HG03558 (cell line): ENCODE measurements around the gene LPCAT2.

ENCODE experiments used
- ATAC-seq: cut with Tn5 transposase; IDR thresholded peaks from one replicate; pipeline ENCODE4 v1.9.1; 2021; ENCODE audit warnings: moderate number of reproducible peaks; ENCODE audit not compliant: unreplicated experiment; ENCODE audit errors: extremely low read depth

The LPCAT2 gene

DNA sequence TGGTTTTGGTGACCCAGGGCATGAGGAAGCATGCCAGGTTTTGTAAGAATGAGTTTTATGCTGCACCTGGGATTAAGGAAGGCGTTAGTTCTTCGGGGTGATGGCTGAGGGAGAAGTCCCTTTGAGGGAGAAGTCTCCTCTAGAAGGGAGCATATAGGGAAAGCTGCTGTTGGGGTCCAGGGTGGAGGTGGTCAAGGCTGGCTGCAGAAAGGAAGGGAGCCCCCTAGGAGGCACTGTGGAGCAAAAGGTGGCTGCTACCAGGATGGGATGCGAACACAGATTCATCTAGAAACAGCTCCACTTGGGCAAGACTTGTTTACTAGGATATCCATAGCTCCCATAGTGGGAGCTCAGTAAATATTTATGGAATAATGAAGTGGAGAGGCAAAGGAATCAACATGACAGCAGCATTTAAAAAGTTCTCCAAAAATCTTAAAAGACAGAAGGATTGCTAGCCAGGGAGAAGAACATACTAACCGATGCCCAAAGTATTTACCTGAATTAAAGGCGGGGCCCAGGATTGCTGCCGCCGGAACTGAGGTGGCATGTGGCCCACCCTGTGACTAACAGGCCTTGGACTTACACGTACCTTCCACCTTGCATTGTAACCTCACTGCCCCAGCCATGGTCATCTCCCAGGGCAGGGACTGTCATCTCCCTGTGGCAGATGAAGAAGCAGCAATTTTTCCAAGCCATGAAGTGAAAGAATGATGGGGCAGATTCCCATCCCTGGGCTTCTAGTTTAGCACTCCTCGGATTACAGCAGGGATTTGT lies 7.1 kb upstream of the LPCAT2 start:
- ATAC-seq, result no peak

DNA sequence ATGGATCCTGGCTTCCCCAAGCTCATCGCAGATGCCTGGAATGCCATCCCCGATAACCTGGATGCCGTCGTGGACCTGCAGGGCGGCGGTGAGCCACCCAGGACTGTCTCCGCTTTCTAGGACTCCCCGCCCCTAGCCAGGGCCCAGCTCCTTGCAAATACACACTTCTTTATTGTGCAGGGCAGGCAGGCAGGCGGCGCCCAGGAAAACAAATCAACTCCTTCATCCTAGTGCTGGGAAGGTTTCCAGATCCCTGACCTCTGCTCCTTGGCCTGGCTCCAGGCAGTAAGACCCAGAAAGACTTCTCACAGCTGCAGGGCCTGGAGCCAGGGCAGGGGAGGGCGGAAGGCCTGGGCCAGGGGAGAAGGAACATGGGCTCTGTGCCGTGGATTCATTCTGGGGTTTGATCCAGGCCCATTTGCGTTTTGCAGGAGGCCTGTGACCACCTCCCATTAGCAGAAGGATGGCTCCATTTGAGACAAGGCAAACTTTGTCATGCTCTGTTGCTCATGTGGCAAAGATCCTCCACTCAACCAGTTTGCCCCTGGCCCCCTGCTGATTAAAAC lies 6.0 kb upstream of the LPCAT2 start:
- no peak for ATAC-seq

DNA sequence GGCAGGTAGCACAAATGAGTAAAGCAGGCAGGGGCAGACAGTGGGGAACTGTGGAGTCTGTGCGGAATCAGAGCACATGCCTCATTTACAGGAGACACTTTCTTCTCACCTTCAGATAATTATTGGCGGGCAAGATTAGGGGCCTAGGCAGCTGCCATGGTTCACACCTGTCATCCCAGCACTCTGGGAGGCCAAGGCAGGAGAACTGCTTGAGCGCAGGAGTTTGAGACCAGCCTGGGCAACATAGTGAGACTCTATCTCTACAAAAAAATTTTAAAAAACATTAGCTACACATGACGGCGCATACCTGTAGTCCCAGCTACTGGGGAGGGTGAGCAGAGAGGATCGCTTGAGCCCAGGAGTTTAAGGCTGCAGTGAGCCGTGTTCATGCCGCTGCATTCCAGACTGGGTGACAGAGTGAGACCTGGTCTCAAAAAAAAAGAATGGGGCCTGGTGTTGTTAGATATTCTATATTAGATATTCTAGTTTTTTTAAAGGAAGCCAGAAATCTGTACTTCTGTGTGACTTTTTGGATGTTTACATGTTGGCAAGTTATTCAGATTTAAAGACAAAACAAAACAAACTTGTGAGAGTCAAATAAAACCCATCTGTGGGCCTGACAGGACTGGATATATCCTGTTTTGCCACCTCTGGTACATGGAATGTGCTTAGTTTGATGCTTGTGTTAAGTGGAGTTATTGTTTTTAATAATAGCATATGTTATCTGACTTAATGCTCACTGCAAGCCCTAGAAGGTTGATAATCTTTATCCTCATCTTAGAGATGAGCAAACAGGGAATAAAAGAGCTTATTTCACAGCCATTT lies 4.9 kb upstream of the LPCAT2 start:
- ATAC-seq, result no peak

DNA sequence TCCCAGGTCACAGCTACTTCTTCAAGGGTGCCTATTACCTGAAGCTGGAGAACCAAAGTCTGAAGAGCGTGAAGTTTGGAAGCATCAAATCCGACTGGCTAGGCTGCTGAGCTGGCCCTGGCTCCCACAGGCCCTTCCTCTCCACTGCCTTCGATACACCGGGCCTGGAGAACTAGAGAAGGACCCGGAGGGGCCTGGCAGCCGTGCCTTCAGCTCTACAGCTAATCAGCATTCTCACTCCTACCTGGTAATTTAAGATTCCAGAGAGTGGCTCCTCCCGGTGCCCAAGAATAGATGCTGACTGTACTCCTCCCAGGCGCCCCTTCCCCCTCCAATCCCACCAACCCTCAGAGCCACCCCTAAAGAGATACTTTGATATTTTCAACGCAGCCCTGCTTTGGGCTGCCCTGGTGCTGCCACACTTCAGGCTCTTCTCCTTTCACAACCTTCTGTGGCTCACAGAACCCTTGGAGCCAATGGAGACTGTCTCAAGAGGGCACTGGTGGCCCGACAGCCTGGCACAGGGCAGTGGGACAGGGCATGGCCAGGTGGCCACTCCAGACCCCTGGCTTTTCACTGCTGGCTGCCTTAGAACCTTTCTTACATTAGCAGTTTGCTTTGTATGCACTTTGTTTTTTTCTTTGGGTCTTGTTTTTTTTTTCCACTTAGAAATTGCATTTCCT lies 3.4 kb upstream of the LPCAT2 start:
- no peak for ATAC-seq

DNA sequence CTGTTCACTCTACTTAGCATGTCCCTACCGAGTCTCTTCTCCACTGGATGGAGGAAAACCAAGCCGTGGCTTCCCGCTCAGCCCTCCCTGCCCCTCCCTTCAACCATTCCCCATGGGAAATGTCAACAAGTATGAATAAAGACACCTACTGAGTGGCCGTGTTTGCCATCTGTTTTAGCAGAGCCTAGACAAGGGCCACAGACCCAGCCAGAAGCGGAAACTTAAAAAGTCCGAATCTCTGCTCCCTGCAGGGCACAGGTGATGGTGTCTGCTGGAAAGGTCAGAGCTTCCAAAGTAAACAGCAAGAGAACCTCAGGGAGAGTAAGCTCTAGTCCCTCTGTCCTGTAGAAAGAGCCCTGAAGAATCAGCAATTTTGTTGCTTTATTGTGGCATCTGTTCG lies 2.8 kb upstream of the LPCAT2 start:
- no peak for ATAC-seq

DNA sequence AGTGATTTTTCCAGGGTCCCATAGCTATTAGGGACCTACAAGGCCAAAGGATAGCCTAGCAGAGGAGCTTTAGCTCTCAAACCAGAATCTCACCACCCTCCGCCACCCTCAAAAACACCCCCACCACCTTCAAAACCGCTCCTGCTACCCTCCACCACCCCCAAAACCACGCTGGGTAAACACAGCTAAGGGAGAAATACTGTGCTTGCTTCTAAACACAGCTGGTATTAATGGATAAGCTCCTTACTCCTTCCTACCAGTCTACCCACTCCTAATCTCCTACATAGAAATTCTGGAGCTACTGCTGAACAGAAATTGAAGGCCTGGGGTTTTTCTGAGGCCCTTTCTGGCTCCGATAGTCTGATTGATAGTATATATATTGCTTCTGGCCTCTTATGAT lies 2.2 kb upstream of the LPCAT2 start:
- no peak for ATAC-seq

DNA sequence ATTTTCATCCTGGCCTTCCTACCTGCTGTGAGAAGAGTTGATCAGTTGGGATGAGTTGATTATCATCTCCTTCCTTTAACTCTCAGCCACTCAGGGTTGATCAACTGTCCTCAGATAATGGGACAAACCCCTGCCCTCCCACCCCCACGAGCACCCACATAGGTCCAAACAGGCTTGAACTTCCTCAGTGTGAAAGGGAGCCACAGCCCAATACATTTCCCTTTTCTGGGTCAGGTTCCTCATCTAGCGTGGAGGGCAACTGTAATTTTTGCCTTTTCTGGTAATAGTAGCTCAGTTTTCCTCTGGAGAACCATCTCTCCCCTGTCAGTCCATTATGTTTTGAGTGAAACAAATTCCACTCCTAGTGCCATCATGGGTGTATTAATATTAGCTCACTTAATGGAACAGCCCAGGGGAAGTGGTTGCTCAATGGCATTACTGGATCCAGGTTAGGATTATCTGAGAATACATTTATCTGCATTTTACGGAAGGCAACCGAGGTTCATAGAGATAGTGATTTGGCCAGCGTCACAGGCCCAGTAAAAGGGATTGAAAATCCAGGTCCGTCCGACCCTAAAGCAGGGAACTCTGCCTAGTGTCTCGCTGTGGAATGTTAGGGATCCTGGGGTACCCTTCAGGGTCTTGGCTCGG lies 476 bp upstream of the LPCAT2 start:
- ATAC-seq, result no peak

DNA sequence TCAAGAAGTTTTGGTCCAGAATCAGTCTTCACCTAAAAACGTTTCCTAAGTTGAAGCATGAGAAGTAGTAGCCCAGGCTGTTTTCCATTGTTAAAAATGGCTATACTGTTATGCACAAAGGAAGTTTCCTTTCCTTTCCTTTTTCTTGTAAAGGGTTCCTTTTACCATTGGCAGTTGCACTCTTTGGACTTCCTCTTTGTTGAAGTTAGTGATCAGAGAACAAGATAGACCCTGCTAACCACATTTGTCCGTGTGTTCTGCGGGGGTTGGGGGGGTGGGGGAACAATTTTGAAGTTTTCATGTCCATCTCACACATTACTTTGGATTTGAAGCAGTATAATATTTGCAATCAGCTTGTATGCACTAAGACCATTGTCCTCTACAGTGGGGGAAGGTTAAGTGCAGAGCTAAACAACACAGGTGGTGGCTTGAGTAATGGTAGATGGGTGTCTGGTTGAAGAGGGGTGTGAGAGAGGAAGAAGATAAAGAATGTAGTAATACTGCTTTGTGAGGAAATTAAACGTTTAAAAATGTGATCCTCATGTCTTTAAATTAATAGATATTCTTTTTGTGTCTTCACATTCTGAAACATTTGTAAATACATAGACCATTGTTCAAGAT lies 1.4 kb downstream of the LPCAT2 start:
- ATAC-seq, result no peak

DNA sequence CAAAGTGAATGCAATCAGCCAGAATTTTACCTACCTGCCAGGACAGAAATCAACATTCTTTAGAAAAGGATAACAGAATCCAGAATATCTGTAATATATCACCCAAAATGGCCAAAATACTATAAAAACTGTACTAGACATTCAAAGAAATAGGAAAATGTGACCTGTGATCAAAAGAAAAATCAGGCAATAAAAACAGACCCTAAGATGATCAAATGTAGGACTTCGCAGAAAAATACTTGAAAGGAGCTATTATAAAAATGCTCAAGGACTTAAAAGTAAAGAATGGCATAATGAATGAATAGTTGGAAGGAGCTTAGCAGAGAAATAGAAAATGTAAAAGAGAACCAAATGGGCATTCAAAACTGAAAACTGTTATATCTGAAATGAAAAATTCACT lies 4.1 kb downstream of the LPCAT2 start:
- ATAC-seq, result no peak

DNA sequence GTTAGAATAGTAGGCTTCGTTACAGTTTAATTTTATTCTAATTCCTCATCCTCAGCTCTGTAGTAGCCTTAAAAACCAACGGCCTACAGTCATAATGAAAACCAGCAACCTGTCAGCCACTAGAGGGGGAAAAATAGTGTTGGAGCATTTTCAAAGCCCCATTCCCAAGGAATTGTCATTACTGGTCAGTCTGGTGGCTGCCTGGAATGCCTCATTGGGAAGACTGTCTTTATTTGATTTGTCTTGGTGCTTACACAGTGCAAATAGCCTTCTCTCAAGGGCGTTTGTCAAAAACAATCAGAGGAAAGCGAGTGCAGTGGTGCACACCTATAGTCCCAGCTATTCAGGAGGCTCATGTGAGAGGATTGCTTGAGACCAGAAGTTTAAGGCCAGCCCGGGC lies 4.7 kb downstream of the LPCAT2 start:
- ATAC-seq, result no peak

DNA sequence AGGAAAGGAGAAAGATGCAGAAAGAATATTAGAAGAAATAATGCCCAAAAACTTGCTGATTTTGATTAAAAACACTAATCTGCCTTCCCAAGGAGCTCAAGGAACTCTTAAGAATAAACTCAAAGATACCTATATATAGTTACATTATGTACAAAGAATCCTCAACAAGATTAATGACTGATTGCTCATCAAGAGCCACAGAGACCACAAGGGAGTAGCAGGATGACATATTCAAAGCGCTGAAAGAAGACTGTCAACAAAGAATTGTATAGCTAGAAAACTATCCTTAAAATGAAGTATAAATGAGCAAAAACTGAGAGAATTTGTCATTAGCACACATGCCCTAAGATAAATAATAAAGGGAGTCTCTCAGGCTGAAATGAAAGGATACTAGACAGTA lies 6.2 kb downstream of the LPCAT2 start:
- ATAC-seq, result no peak

DNA sequence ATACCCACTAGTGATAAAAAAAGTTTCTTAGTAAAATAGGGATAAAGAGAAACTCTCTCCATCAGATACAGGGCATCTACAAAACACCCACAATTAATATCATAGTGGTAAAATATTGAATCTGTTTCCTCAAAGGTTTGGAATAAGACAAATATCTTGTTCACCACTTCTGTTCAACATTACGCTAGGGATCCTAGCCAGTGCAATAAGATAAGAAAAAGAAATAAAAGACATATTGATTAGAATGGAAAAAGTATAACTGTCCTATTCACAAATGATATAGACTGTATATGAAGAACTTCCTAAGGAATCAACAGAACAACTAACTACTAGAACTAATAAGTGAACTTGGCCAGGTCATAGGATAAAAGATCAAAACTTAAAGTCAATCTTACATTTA lies 12.9 kb downstream of the LPCAT2 start:
- ATAC-seq, result no peak

DNA sequence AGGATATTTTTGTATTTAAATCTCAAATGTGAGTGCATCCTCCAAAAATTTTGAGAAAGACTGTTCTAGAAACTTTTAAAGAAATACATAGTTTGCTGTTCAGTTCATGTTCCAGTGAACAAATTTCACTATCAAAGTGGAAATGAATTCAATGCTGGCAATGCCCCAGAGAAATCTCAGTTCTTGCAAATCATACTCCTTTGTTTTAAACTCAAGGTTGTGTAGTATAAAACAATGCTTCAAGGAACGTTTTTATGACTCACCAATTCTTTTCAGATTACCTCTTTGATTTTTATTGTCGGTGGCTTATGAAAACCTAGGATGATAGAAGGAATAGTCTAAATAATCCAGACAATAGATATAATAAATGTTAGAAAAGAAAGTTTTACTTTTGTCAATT lies 17.6 kb downstream of the LPCAT2 start:
- ATAC-seq, result no peak

DNA sequence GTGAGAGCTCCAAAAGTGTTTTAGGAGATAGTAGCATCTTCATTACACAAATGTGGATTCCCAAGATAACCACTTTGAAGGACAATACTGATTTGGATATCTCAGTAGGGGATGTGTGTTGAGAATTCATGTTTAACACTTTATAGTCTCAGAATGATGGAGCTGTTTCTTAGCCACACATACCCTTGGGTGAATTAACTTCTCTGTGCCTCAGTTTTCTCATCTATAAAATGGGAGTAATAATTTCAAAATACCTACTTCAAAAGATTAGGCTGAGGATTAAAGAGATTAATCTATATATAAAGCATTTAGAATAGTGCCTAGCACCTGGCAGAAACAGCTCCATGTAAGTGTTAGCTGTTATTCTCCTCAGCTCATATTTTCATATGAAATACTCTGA lies 19.0 kb downstream of the LPCAT2 start:
- ATAC-seq, result no peak

DNA sequence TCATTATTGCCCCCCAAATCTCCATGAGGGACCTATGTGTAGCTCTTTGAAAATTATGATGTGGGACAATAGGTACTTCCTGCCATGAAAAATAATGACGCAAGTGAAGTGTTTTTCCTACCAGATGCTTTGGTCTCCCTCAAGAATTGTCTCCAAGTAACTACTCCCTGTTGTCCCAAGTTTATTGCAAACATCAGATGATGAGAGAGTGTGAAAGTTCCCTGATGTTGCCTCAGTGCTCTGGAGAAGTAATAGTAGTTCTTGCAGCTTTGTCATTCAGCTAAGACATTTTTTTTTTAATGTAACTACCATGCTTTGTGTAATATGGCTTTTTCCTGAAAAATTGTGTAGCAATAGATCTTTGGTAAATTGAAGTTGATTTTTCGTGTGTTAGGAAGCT lies 20.1 kb downstream of the LPCAT2 start:
- ATAC-seq, result no peak

DNA sequence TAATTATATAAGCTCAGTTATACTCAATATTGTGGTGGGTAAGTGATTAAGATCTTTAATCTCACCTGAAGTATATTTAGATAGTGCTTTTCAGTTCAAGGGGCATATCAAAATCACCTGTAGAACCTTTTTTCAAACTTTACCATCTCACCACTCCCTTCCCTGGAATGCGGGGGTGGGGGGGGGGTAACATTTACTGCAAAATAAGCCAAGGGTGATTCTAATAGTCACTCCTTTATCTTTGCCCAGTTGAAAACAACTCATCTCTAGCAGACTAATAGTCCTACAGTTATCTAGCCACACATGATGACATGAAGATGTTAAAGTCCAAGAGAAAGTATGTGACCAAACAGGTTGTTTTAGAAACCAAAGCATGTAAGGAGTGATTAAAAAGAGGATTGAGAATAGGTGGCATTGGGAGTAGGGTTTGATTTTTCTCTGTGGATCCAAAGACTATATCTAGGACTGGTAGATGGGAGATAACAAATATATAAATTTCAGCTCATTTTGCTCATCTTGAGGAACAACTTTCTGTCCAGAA lies 21.5 kb downstream of the LPCAT2 start:
- ATAC-seq, result no peak

DNA sequence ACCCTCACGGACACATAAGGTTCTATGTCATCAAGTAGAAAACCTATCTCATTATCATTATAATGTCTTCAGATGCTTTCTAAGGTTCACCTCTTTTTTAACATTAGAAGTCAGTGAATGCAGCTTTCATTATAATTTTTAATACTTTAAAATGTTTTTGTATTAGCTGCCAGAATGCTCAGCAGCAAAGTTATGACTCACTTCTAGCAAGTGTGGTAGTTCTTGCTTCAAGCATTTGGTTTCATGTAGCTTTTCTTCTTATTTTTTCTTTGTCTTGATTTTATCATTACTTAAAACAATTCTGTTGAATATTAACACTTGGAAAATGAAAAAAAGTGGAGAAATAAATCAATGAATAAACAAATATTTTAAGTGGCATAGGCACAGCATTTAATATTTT lies 23.4 kb downstream of the LPCAT2 start:
- no peak for ATAC-seq

DNA sequence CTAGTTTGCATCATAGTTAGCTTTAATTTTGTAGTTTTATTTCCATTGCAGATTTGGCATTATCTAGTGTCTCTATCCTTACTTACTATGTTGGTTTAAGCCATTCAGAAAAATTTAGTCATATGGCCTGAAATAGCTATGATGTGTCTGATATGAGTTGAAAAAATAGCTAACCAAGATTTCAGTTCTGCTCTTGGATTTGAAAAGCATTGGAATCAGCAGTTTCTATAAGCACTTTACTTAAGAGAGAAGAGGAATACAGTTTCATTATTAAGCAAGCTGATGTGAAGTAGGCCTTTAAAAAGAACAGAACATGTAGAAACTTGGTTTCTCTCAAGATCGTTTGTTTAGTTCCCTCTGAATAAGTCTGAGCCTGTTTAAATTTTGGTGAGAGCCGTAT lies 25.9 kb downstream of the LPCAT2 start:
- no peak for ATAC-seq

DNA sequence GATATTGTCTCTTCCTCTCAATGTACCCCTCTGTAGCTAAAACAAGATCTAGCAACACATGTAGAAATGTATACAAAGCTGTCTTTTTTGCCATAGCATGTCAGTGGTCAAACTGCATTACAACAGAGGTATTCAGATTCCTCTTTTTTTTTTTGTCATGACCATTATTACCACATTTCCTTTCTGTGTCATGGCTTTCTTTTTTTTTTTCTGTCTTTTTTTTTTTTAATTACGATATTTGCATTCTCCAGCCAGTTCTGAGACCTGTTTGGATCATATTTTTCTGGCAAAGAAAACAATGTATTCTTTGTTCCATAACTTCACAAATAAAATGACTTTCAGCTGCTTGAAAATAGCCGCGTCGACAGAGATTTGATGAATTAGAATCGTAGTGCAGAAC lies 30.2 kb downstream of the LPCAT2 start:
- no peak for ATAC-seq

DNA sequence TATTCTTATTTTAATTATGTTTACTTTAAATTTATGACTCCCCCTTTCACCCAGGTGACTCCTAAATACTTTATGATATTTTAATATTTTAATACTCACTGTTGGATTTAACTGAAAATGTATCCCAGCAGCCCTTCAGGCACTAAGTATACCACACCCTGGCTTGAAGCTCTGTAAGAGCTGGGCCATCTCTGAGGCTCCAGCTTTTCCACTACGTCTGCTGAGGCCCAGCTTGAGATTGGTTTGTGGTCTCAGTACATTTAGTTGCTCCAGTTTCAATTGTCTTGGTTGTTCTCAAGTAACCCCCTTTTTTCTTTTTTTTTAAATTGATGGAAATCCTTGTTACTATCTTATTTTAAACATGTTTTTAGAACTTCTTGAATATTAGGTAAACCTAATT lies 30.6 kb downstream of the LPCAT2 start:
- ATAC-seq, result no peak
